Activated naive CD8-positive, alpha-beta T cell treated with anti-CD3 and anti-CD28 coated beads, Interleukin-2, amount 50 U/mL, for 16 hours (primary cell): ENCODE data around the gene GINS2.

Experiments
- DNase-seq: peaks from one replicate; pipeline ENCODE4 v3.0.0-alpha.2; 2020; ENCODE audit warnings: low read depth, low spot score

Gene GINS2

DNA sequence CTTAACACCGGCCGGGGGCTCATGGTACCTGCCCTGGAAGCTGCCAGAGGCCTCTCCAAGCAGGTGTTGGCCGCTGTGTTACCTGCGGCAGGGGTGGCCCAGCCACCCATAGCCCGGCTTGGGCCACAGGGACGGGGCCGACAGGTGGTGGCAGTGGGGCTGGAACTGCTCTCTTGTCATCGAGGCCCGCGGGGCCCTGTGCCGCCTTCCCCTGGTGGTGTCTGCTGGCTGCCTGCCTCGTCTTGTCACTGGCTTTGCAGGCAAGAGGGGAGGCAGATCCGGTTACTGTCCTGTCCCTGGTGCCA, 48.5 kb downstream of the GINS2 start:
- DNase-seq: no peak

GRCh38 chr16:85639529-85640253, 49.1 kb downstream of the GINS2 start:
- DNase-seq: no peak

- DNase-seq: no peak
Measured at GRCh38 chr16:85638695-85639409, 49.9 kb downstream of the GINS2 start.

DNA sequence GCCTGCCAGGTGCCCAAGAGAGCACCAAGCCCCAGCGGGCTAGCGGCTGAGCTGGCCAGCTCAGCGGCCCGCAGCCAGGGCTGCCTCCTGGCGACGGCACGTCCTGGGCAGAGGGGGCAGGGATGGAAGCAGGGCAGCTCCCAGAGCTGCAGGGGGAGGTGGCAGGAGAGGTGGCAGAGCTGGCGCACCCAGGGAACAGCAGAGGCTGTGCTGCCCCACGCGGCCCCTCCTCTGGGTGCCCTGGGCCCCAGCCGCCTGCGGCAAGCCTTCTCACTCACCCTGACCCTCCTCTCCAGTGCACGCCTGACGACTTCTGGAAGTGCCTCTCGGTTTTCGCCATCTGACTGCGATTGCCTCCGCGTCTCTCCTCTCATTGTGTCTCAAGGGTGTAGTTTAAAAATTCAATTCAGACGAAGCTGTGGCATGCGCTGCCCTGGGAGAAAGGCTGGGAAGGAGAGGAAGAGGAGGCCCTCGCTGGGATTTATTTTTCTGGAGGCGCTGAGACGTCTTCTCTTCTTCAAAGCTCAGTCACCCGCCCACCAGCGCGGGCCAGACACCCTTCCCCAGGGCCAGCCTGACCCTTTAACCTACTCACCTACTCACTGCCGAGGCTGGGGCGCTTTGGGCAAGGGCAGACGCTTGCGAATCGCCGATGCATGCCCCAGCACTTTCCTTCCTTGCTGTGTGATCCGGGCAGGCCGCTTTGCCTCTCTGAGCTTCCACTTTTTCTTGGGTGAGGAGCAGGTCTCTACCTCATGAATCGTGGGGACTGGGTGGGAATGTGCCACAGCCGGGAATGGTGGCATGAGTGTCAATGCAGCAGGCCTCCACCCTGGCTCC, 50.7 kb downstream of the GINS2 start:
- DNase-seq: no peak

GRCh38 chr16:85637061-85637807, 51.5 kb downstream of the GINS2 start:
- DNase-seq: no peak

- DNase-seq: no peak
Measured at GRCh38 chr16:85636234-85636812, 52.4 kb downstream of the GINS2 start.

DNA sequence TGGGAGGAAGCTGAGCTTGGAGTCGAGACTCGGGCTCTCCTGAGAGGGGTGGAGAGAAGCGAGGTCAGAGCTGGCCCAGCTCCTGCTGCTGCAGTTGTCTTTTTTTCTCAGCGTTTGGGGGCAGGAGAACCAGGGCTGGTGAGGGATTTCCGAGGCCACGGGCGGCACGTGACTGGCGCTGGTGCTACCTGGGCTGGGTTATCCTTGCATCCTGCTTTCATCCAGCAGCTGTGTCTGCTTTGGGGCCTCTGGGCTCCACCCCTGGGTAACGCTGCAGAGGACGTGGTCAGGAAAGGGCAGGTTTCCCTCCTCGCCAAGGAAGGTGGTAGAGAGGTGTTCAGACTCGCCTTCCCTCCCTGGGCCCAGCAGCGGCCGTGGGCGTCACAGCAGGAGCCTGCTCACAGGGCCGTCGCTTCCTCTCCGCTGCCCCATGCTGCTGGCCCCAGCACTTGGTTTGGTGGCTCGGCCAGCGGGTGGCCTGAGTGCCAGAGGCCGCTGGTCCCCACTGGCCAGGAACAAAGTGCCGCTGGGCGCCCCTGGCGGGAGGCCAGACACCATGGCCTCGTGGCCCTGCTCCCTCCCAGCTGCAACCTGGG, 53.1 kb downstream of the GINS2 start:
- DNase-seq: no peak

- DNase-seq: no peak
Measured at GRCh38 chr16:85634747-85635544, 53.8 kb downstream of the GINS2 start.

DNA sequence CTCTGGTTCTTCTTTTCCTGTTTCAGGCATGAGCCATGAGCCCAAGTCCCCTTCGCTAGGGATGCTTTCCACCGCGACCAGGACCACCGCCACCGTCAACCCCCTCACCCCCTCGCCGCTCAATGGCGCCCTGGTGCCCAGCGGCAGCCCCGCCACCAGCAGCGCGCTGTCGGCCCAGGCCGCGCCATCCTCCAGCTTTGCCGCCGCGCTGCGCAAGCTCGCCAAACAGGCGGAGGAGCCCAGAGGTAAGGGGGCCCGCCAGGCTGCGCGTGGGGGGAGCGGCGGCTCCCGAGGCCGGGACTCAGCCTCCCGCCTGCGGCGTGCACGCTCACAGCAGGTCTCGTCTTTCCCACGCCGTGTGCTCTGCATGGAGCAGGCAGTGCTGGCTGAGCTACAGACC, 54.9 kb downstream of the GINS2 start:
- no peak for DNase-seq

DNA sequence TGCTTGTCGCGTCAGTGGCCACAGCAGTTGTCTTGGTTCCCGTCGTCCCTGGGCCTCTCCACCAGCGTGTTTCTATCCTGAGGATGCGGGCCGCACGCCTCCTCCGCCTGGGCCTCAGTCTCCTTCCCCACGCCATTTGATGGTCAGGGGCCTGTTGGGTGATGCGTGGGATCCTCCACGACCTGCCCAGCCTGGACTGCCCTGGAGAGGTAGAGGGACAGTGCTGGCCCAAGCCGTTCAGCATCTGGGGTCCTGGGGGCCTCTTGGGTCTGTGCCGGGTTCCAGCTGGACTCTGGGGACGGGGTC, 55.4 kb downstream of the GINS2 start:
- DNase-seq: no peak

DNA sequence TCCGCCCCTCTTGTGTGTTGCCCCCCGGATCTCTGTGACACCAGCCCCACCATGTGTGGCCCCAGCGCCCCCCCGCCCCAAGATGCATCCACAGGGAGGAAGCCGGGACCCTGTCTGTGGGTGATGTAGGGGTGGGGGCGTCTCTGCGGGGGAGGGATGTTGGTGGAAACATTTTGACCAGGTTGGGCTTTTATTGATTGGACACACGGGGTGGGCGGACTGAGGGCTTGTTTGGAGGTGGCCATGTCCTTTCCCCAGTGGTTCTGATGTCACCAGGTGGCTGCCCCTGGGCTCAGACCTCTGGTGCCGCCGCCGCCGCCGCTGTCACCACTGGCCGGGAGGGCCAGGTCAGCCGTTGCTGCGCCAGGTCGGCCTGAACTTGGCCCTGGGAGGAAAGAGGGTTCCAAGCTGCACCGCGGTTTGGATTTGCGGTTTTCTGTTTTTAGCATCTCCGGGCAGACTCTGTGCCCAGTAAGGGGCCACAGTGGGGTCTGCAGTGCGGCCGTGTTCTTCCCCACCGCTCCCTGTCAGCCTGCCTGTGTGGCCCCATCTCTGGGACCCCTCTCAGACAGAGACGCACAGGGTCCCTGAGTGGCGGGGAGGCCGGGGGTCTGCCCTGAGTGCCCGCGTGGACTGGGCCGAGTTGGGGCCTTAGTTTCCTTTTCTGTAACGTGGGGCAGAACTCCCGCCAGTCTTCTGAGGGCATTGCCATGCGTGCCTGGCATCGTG, 55.9 kb downstream of the GINS2 start:
- DNase-seq: no peak

GRCh38 chr16:85631802-85632393, 56.9 kb downstream of the GINS2 start:
- DNase-seq: no peak

DNA sequence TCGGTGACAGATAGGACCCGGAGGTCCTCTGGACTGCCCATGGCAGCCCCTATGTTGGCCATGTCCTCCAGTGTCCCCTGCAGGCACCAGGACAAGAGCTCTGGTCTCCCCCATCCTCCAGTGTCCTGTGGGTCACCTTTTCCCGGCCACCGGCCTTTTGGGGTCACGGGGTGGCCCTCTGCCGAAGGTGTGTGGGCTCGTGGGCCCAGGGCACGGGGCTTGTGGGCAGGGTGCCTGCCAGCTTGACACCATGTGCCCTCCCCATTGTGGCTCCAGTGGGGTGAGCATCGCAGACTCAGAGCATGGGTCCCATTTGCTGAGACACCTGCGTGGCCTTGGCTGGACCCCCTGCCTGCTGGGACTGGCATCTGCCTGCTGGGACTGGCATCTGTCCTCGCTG, 57.5 kb downstream of the GINS2 start:
- no peak for DNase-seq

- DNase-seq: no peak
Measured at GRCh38 chr16:85629853-85630252, 58.9 kb downstream of the GINS2 start.

DNA sequence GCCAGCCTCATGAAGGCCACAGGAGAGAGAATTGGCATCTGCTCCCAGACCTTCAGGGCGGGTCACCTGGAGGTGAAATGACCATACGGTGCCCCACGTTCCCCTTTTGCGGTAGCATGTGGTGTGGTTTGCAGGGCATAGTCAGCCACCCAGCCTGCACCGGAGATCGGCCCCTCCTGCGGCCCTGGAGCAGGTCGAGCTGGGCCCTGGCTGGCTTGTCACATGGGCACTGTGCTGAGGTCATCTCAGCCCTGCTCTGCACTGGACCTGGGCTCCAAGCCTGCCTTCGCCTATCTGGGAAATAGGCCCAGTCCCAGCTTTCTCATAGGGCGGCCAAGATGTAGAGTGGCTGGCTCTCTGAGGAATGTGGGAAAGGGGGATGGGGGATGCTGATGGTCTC, 59.4 kb downstream of the GINS2 start:
- DNase-seq: no peak

- DNase-seq: no peak
Measured at GRCh38 chr16:85628645-85629044, 60.1 kb downstream of the GINS2 start.

DNA sequence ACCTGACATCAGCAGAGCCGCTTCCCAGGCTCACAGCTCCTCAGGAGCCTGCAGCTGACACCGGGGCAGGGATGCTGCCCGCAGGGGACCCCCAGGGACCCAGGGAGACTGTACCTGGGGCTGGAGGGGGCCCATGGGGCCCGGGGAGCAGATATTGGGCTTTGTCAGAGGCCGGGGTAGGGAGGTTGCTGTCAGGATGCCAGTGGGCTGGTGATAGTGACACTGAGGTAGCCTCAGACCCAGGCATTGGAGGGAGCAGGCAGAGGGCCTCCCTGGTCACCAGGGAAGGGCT, 60.5 kb downstream of the GINS2 start:
- DNase-seq: no peak

DNA sequence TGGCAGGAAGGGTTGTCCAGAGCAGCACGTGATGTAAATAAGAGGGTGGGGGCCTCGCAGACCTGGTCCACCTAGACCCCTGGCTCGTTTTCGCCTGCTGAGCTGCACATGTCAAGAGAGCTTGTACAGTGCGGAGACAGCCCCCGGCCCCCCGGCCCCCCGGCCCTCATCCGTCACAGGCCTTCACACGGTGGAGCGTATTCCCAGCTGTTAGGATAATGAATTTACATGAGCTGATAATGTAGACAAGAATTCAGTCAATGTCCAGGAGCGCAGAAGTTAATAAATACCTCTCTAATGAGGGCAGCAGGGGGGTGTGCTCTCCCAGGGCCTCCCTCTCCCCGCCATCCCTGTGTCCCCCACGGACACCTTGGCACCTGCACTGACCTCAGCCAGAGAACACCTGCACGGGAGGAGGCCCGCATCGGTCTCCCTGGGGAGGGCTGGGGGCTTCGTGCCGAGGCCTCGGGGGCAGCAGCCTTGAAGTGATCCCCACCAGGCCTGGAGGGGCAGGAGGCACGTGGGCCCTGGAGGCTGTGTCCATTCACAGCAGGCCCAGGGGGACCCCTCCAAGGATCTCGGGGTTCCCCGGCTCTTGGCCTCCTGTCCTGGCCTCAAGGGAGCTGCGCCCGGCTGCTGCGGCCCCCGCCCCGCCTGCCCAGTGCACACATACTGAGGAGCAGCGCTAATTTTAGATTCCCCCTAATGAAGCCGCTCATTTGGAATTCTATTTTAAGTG, 61.1 kb downstream of the GINS2 start:
- no peak for DNase-seq

DNA sequence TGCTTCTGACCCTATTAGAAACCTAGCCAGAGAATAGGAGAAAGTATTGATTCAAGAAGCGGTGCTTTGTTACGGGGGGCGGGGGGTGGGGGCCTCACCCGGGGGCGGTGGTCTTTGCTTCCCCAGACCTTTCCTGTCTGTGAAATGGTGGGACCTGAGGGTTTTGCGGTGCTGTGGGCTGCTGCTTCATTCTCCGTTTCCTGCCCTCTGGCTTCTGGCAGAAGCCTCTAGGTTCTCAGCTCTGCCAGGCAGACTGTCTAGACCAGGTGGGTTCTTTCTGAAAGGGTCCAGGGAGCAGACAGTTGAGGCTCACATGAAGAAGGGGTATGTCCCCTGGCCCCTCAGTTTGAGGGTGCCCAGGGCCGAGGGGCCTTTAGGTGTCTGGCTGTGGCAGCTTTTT, 61.7 kb downstream of the GINS2 start:
- no peak for DNase-seq
